PC-9 (cell line): ENCODE measurements around the gene MIER2. TPM values are rescaled to one million over a fixed set of nuclear protein-coding genes. Genes with fewer than 3 reads are reported as not detected.
A peak's percentile ranks its signal among the peaks of the same experiment; 100 is the strongest.
"Not testable (repeated sequence)": the region's sequence is repeated elsewhere in the genome, so short reads cannot be mapped to it uniquely, and the experiment has no call there.

Source experiments
- BruUV-seq: library from RNA; stranded (reverse); fragments of 400-500 nt; replicated peaks from 2 replicates; lab custom pipeline; 2021; lab: Mats Ljungman, UMichigan
- CTCF ChIA-PET: fragments of 300-600 bp; sonication (Branson Sonifier 250); formaldehyde crosslinking; loops from one replicate; lab custom pipeline; 2022; ENCODE audit warnings: antibody characterized with exemption; lab: Charles Lee
- POLR2A ChIA-PET: fragments of 300-600 bp; sonication (Branson Sonifier 250); formaldehyde crosslinking; loops from one replicate; lab custom pipeline; 2022; ENCODE audit warnings: antibody characterized with exemption; ENCODE audit not compliant: unreplicated experiment; lab: Charles Lee
- DNase-seq, 2 experiments: peaks; one replicate each; pipeline versions ENCODE4 v3.0.0 to v3.0.0-alpha.2; 2015 to 2022; ENCODE audit warnings: mixed read lengths in 1 of 2
- H2AFZ ChIP-seq: fragments of 200-600 bp; sonication (generic); 2 replicates; pipeline ENCODE4 v1.8.1; 2017; ENCODE audit warnings: antibody characterized with exemption
- H3F3A ChIP-seq: fragments of 200-600 bp; sonication (generic); 2 replicates; pipeline ENCODE4 v1.8.1; 2017; ENCODE audit warnings: antibody characterized with exemption, mild to moderate bottlenecking, low read depth; ENCODE audit not compliant: insufficient read depth
- H3K27ac ChIP-seq: fragments of 200-600 bp; sonication (generic); 2 replicates; pipeline ENCODE4 v1.6.1; 2016; ENCODE audit warnings: mixed run types
- H3K27me3 ChIP-seq: fragments of 200-600 bp; sonication (generic); 2 replicates; pipeline ENCODE4 v1.6.1; 2016; ENCODE audit warnings: low read depth, mixed run types; ENCODE audit not compliant: insufficient read depth
- H3K36me3 ChIP-seq: fragments of 200-600 bp; sonication (generic); 2 replicates; pipeline ENCODE4 v1.6.1; 2016; ENCODE audit warnings: low read depth, mixed run types
- H3K4me1 ChIP-seq: fragments of 200-600 bp; sonication (generic); replicated peaks from 2 replicates; pipeline ENCODE4 v1.6.1; 2016; ENCODE audit warnings: mixed run types; ENCODE audit not compliant: insufficient read depth
- H3K4me2 ChIP-seq: fragments of 200-600 bp; sonication (generic); 2 replicates; pipeline ENCODE4 v1.6.1; 2017; ENCODE audit warnings: mixed run types
- H3K4me3 ChIP-seq: fragments of 200-600 bp; sonication (generic); 2 replicates; pipeline ENCODE4 v1.6.1; 2016; ENCODE audit warnings: mixed run types
- H3K79me2 ChIP-seq: fragments of 200-600 bp; sonication (generic); 2 replicates; pipeline ENCODE4 v1.6.1; 2017; ENCODE audit warnings: low read depth, mixed run types
- H3K9me2 ChIP-seq: fragments of 200-600 bp; sonication (generic); 2 replicates; pipeline ENCODE4 v1.8.1; 2017; ENCODE audit warnings: mild to moderate bottlenecking; ENCODE audit not compliant: insufficient read depth
- H3K9me3 ChIP-seq: fragments of 200-600 bp; sonication (generic); 2 replicates; pipeline ENCODE4 v1.8.1; 2016; ENCODE audit warnings: low read depth; ENCODE audit not compliant: insufficient read depth
- H4K20me1 ChIP-seq: fragments of 200-600 bp; sonication (generic); 2 replicates; pipeline ENCODE4 v1.8.1; 2017; ENCODE audit not compliant: insufficient read depth
- CTCF ChIP-seq: fragments of 200-600 bp; sonication (generic); conservative IDR thresholded peaks from 2 replicates; pipeline ENCODE4 v1.6.1; 2017; ENCODE audit warnings: mixed run types, antibody characterized with exemption, mild to moderate bottlenecking, moderate library complexity
- EZH2 ChIP-seq: fragments of 200-600 bp; sonication (generic); IDR thresholded peaks from 2 replicates; pipeline ENCODE4 v1.8.0; 2017; ENCODE audit warnings: antibody characterized with exemption, low read depth
- intact Hi-C: fragments of 100-400 bp; cut with micrococcal nuclease; formaldehyde crosslinking; loops from one replicate; pipeline ENCODE4 v1.10.0; 2022; ENCODE audit not compliant: unreplicated experiment
- total RNA-seq: library from RNA; stranded (reverse); gene quantifications from 2 replicates; pipeline ENCODE4 v1.2.3, GENCODE V29; 2021

The MIER2 gene
- total RNA-seq, 1 experiment from 2014 or later: 25.2 TPM

- Histone ChIP-seq H3K4me3 (no peak overlapping the region), H3K36me3 (no peaks in the 10 kb centered on the region), H3K27me3 (peaks cover 21% of the 10 kb centered on the region), H3K79me2 (no peaks in the 10 kb centered on the region), H3K4me1 (peaks cover 6% of the 10 kb centered on the region; the same call in 1 of the 2 replicates), H4K20me1 (no peaks in the 10 kb centered on the region), H3K27ac (no peak overlapping the region), H3F3A (no peaks in the 10 kb centered on the region), H3K4me2 (no peak overlapping the region), H2AFZ (no peak overlapping the region), H3K9me3 (no peaks in the 10 kb centered on the region), H3K9me2 (no peaks in the 10 kb centered on the region)
- intact Hi-C loops: no loop called here
- BruUV-seq: no TSS peak
- POLR2A ChIA-PET: no interaction called here
- CTCF ChIA-PET: no interaction called here
- DNase-seq: no peak
- TF ChIP-seq CTCF (no peak), EZH2 (no peak)
Measured at GRCh38 chr19:383922-384798, 39.6 kb upstream of the MIER2 start.

GRCh38 chr19:383040-383439 is 38.4 kb upstream of the MIER2 start:
- no peak overlapping the region for H3K4me3 ChIP-seq
- ChIA-PET POLR2A (no interaction called here), CTCF (no interaction called here)
- 0 out of 2 replicates have a peak overlapping the region, but pooled peaks have one; percentile 13 for H3K4me2 ChIP-seq
- no peak overlapping the region for H2AFZ ChIP-seq
- H4K20me1 ChIP-seq: no peaks in the 10 kb centered on the region
- peaks cover 6% of the 10 kb centered on the region; the same call in 1 of the 2 replicates for H3K4me1 ChIP-seq
- intact Hi-C loops: no loop called here
- H3K9me3 ChIP-seq: no peaks in the 10 kb centered on the region
- H3K79me2 ChIP-seq: no peaks in the 10 kb centered on the region
- BruUV-seq: no TSS peak
- no peaks in the 10 kb centered on the region for H3K9me2 ChIP-seq
- H3K27me3 ChIP-seq: peaks cover 32% of the 10 kb centered on the region
- H3K27ac ChIP-seq: no peak overlapping the region
- TF ChIP-seq EZH2 (no peak), CTCF (no peak)
- no peak for DNase-seq
- no peaks in the 10 kb centered on the region for H3F3A ChIP-seq
- no peaks in the 10 kb centered on the region for H3K36me3 ChIP-seq

DNA sequence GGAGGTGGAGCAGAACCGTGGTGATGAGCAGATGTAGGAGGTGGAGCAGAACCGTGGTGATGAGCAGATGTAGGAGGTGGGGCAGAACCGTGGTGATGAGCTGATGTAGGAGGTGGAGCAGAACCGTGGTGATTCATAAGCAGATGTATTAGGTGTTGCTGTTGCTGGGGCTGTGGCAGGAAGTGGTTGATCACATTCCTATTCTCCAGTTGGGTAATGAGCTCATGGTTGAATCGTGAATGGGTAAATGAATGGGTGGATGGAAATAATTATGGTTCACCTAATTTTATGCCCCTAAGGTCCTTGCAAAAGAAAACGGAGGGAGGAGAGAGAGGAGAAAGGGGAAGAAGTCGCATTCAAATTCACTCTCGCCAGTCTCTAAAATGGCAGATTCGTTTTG is 38.0 kb upstream of the MIER2 start:
- POLR2A ChIA-PET, H3K4me3 ChIP-seq, H3F3A ChIP-seq, H3K36me3 ChIP-seq, BruUV-seq, H2AFZ ChIP-seq, intact Hi-C loops, H4K20me1 ChIP-seq, H3K4me1 ChIP-seq, DNase-seq, H3K79me2 ChIP-seq, H3K27ac ChIP-seq, CTCF ChIA-PET, H3K9me2 ChIP-seq, H3K9me3 ChIP-seq: not testable (repeated sequence)
- H3K4me2 ChIP-seq: 0 out of 2 replicates have a peak overlapping the region, but pooled peaks have one; percentile 13
- H3K27me3 ChIP-seq: peaks cover 34% of the 10 kb centered on the region

- DNase-seq, H3K27ac ChIP-seq, H3F3A ChIP-seq, H2AFZ ChIP-seq, CTCF ChIA-PET, H3K4me2 ChIP-seq, H3K9me3 ChIP-seq, H3K79me2 ChIP-seq, intact Hi-C loops, H3K4me1 ChIP-seq, BruUV-seq, H3K4me3 ChIP-seq, H4K20me1 ChIP-seq, H3K9me2 ChIP-seq, H3K36me3 ChIP-seq, POLR2A ChIA-PET: not testable (repeated sequence)
- H3K27me3 ChIP-seq: peaks cover 34% of the 10 kb centered on the region
Measured at GRCh38 chr19:381901-382300, 37.3 kb upstream of the MIER2 start.

DNA sequence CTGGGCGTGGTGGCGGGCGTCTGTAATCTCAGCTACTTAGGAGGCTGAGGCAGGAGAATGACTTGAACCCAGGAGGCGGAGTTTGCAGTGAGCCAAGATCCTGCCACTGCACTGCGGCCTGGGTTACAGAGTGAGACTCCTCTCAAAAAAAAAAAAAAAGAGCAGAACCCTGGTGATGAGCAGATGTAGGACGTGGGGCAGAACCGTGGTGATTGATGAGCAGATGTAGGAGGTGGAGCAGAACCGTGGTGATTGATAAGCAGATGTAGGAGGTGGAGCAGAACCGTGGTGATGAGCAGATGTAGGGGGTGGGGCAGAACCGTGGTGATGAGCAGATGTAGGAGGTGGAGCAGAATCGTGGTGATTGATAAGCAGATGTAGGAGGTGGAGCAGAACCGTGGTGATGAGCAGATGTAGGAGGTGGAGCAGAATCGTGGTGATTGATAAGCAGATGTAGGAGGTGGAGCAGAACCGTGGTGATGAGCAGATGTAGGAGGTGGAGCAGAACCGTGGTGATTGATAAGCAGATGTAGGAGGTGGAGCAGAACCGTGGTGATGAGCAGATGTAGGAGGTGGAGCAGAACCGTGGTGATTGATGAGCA is 36.1 kb upstream of the MIER2 start:
- H3K36me3 ChIP-seq, CTCF ChIA-PET, H3F3A ChIP-seq, intact Hi-C loops, H3K4me2 ChIP-seq, BruUV-seq, POLR2A ChIA-PET, H2AFZ ChIP-seq, H3K9me2 ChIP-seq, H3K4me1 ChIP-seq, H3K4me3 ChIP-seq, H3K79me2 ChIP-seq, H3K27ac ChIP-seq, H3K9me3 ChIP-seq, DNase-seq, H4K20me1 ChIP-seq: not testable (repeated sequence)
- H3K27me3 ChIP-seq: peaks cover 40% of the 10 kb centered on the region
